GM12878 (cell line): Measurements from ENCODE around the gene CEBPG. TPM values are rescaled to one million over a fixed set of nuclear protein-coding genes. Genes with fewer than 3 reads are reported as not detected.

Source experiments
- ATAC-seq: fragments of 200-7000 bp; cut with Tn5 transposase; 3 replicates; pipeline ENCODE4 v1.9.1; 2020; ENCODE audit warnings: mild to moderate bottlenecking, moderate library complexity
- BruUV-seq: library from RNA; stranded (reverse); fragments of 400-500 nt; replicated peaks from 2 replicates; lab custom pipeline; 2021; lab: Mats Ljungman, UMichigan
- CTCF ChIA-PET: fragments of 300-600 bp; sonication (Branson Sonifier 250); formaldehyde crosslinking; extraction: SDS; loops from one replicate; lab custom pipeline; 2021; ENCODE audit warnings: inconsistent platforms; lab: Yijun Ruan, JAX
- POLR2A ChIA-PET: fragments of 350-600 bp; formaldehyde crosslinking; extraction: SDS; loops from one replicate; lab custom pipeline; 2021; ENCODE audit warnings: inconsistent platforms; lab: Charles Lee
- RAD21 ChIA-PET: fragments of 300-600 bp; sonication (Branson Sonifier 250); formaldehyde crosslinking; loops from one replicate; lab custom pipeline; 2023; ENCODE audit warnings: antibody characterized with exemption; ENCODE audit not compliant: unreplicated experiment; lab: Charles Lee
- SMC1A ChIA-PET: fragments of 300-600 bp; sonication (Branson Sonifier 250); formaldehyde crosslinking; loops from one replicate; lab custom pipeline; 2023; ENCODE audit not compliant: unreplicated experiment, uncharacterized antibody; lab: Charles Lee
- DNase-seq: peaks from one replicate; pipeline ENCODE4 v3.0.0-alpha.2; 2011; ENCODE audit warnings: low read depth, low spot score
- FAIRE-seq: peaks from 3 replicates; lab custom pipeline; 2011; peaks lifted over from hg19 to GRCh38; lab: Jason Lieb, UNC
- H2AFZ ChIP-seq: 2 replicates; pipeline ENCODE4 v1.6.0; 2011; ENCODE audit warnings: low read depth, low read length, control low read depth; ENCODE audit not compliant: control insufficient read depth
- H3K27ac ChIP-seq: 2 replicates; pipeline ENCODE4 v1.5.1; 2011; ENCODE audit warnings: control low read depth; ENCODE audit not compliant: control insufficient read depth, insufficient read depth
- H3K27me3 ChIP-seq, 2 experiments: replicated peaks in 1 of 2; 2 replicates each; pipeline versions ENCODE4 v1.6.0 to v1.6.1; 2011; ENCODE audit warnings: low read length in 1 of 2; ENCODE audit not compliant: control insufficient read depth in 2 of 2, insufficient read depth in 2 of 2
- H3K36me3 ChIP-seq, 2 experiments: 2 replicates each; pipeline ENCODE4 v1.5.1; 2011; ENCODE audit warnings: low read length in 1 of 2; ENCODE audit not compliant: control insufficient read depth in 2 of 2, insufficient read depth in 2 of 2
- H3K4me1 ChIP-seq: 2 replicates; pipeline ENCODE4 v1.6.1; 2011; ENCODE audit warnings: mild to moderate bottlenecking, low read length, moderate library complexity, mixed read lengths; ENCODE audit not compliant: control insufficient read depth, insufficient read depth
- H3K4me2 ChIP-seq: 2 replicates; pipeline ENCODE4 v1.6.0; 2011; ENCODE audit warnings: control low read depth; ENCODE audit not compliant: control insufficient read depth, insufficient read depth
- H3K4me3 ChIP-seq: fragments of 200-600 bp; sonication (generic); 2 replicates; pipeline ENCODE4 v1.5.1; 2016
- H3K79me2 ChIP-seq: 2 replicates; pipeline ENCODE4 v1.6.0; 2011; ENCODE audit warnings: low read length; ENCODE audit not compliant: control insufficient read depth, insufficient read depth
- H3K9ac ChIP-seq: 2 replicates; pipeline ENCODE4 v1.8.0; 2011; ENCODE audit warnings: low read length, control low read depth, mixed read lengths; ENCODE audit not compliant: control insufficient read depth, insufficient read depth
- H3K9me3 ChIP-seq: replicated peaks from 3 replicates; pipeline ENCODE4 v1.5.1; 2011; ENCODE audit warnings: mild to moderate bottlenecking, low read length; ENCODE audit not compliant: control insufficient read depth, insufficient read depth
- H4K20me1 ChIP-seq: 2 replicates; pipeline ENCODE4 v1.6.0; 2011; ENCODE audit not compliant: control insufficient read depth, insufficient read depth
- BACH1 ChIP-seq: fragments of 450-650 bp; IDR thresholded peaks from 2 replicates; pipeline ENCODE4 v1.6.1; 2017; ENCODE audit warnings: mild to moderate bottlenecking, borderline replicate concordance
- BHLHE40 ChIP-seq, 2 experiments: fragments of 450-650 bp in 1 of 2; IDR thresholded peaks; 2 replicates each; pipeline ENCODE4 v1.6.1; 2011 to 2017; ENCODE audit warnings: low read depth in 2 of 2, borderline replicate concordance in 1 of 2, improper control_type of control experiment in 1 of 2, low read length in 1 of 2, mild to moderate bottlenecking in 1 of 2
- ESRRA ChIP-seq: IDR thresholded peaks from 2 replicates; pipeline ENCODE4 v1.6.1; 2012; ENCODE audit warnings: mild to moderate bottlenecking, low read length, improper control_type of control experiment
- IRF3 ChIP-seq: fragments of 450-650 bp; IDR thresholded peaks from 2 replicates; pipeline ENCODE4 v1.6.1; 2014; ENCODE audit warnings: mild to moderate bottlenecking
- NFIC ChIP-seq: IDR thresholded peaks from 2 replicates; pipeline ENCODE4 v1.6.1; 2012; ENCODE audit warnings: low read depth, mild to moderate bottlenecking, inconsistent platforms, low read length, moderate library complexity
- NR2F1 ChIP-seq: fragments of 450-650 bp; conservative IDR thresholded peaks from 2 replicates; pipeline ENCODE4 v1.6.1; 2017; ENCODE audit warnings: mild to moderate bottlenecking
- SUPT20H ChIP-seq: IDR thresholded peaks from 2 replicates; pipeline ENCODE4 v1.6.1; 2011; ENCODE audit warnings: low read depth, mild to moderate bottlenecking, low read length, moderate library complexity, borderline replicate concordance; ENCODE audit not compliant: control insufficient read depth
- TARDBP ChIP-seq: IDR thresholded peaks from 2 replicates; pipeline ENCODE4 v1.6.1; 2016; ENCODE audit warnings: borderline replicate concordance
- TBL1XR1 ChIP-seq: IDR thresholded peaks from 2 replicates; pipeline ENCODE4 v1.6.1; 2012; ENCODE audit warnings: low read depth, low read length, improper control_type of control experiment
- ZNF384 ChIP-seq: IDR thresholded peaks from 2 replicates; pipeline ENCODE4 v1.6.1; 2012; ENCODE audit warnings: low read depth, mild to moderate bottlenecking, low read length, improper control_type of control experiment, borderline replicate concordance
- WGBS: methylation state at CpG from one replicate; pipeline ENCODE4 v1.1.6; 2016; ENCODE audit warnings: low lambda C conversion rate; ENCODE audit not compliant: insufficient replicate concordance, insufficient coverage; ENCODE audit errors: missing lambda C conversion rate; 5-methylcytosine and 5-hydroxymethylcytosine counted together
- in situ Hi-C: fragments of 300-500 bp; cut with MboI; formaldehyde crosslinking; loops from 9 replicates; pipeline ENCODE4 v1.14.3; 2018; ENCODE audit warnings: mixed read lengths
- intact Hi-C: fragments of 100-400 bp; cut with micrococcal nuclease; formaldehyde crosslinking; loops from one replicate; pipeline ENCODE4 v1.14.2; 2022; ENCODE audit not compliant: unreplicated experiment
- polyA plus RNA-seq, 11 experiments: library from polyadenylated mRNA; depleted of rRNA in 4 of 11; unstranded in 6 of 11; stranded (reverse) in 5 of 11; fragments of >200 nt; fragmentation: Nextera tagmentation in 4 of 11; fragmentation: Illumina TruSeq in 1 of 11; extraction: Ambion mirVana in 4 of 11; extraction: Trizol in 1 of 11; gene quantifications; 1 replicate in 1 of 11; 2 replicates in 10 of 11; pipeline versions ENCODE4 v1.2.1 to v1.2.3, GENCODE V29; 2011 to 2016; ENCODE audit warnings: inconsistent platforms in 2 of 11, missing spikeins in 2 of 11, low read depth in 1 of 11
- total RNA-seq, 4 experiments: library from RNA; depleted of rRNA in 3 of 4; stranded (reverse); fragments of >200 nt in 3 of 4; fragmentation: Illumina TruSeq in 1 of 4; extraction: Trizol in 1 of 4; gene quantifications; 2 replicates each; pipeline versions ENCODE4 v1.2.1 to v1.2.3, GENCODE V29; 2013 to 2021
- TF ChIP-seq, protein P1 (sequence below): fragments of 450-650 bp; formaldehyde crosslinking; IDR thresholded peaks from 2 replicates; pipeline ENCODE4 v1.4.0; 2020; ENCODE audit warnings: mild to moderate bottlenecking, moderate library complexity

The CEBPG gene
- total and polyA plus RNA-seq, 10 of the 15 experiments (the other 5 are each of a cell fraction or from before 2014, with no cell fraction given) = 5.2 to 22.4 (median 20.0) TPM

- Histone ChIP-seq H3K9me3 (no peaks in the 10 kb centered on the region), H3K79me2 (peaks cover 9% of the 10 kb centered on the region; the same call in 1 of the 2 replicates), H4K20me1 (no peaks in the 10 kb centered on the region), H3K36me3 (peaks cover 4 to 8% of the 10 kb centered on the region in 2 experiments; a peak in 2 of 4 replicates), H3K4me3 (no peak overlapping the region), H3K9ac (no peak overlapping the region), H3K27ac (no peak overlapping the region), H3K4me1 (no peaks in the 10 kb centered on the region), H3K4me2 (no peak overlapping the region), H3K27me3 (no peaks in the 10 kb centered on the region), H2AFZ (no peak overlapping the region)
- ChIA-PET CTCF (no interaction called here), POLR2A (interaction anchor here (0.5 kb wide), 1 partner anchor 255 kb away, joined by 3 read pairs; no protein-coding TSS in a partner anchor), RAD21 (interaction anchor here (0.8 kb wide), 1 partner anchor 13 kb away, joined by 3 read pairs; no protein-coding TSS in a partner anchor), SMC1A (no interaction called here)
- TF ChIP-seq TARDBP (no peak), IRF3 (no peak), BACH1 (no peak), NFIC (no peak), NR2F1 (no peak), ZNF384 (no peak), TBL1XR1 (no peak), ESRRA (no peak), SUPT20H (no peak), BHLHE40 (IDR thresholded peaks at IDR 0.05; ENCODE audit: borderline replicate concordance in 1 of 2, low read depth in 2 of 2, low read length in 1 of 2) (no peak)
- TF ChIP-seq, protein P1, sequence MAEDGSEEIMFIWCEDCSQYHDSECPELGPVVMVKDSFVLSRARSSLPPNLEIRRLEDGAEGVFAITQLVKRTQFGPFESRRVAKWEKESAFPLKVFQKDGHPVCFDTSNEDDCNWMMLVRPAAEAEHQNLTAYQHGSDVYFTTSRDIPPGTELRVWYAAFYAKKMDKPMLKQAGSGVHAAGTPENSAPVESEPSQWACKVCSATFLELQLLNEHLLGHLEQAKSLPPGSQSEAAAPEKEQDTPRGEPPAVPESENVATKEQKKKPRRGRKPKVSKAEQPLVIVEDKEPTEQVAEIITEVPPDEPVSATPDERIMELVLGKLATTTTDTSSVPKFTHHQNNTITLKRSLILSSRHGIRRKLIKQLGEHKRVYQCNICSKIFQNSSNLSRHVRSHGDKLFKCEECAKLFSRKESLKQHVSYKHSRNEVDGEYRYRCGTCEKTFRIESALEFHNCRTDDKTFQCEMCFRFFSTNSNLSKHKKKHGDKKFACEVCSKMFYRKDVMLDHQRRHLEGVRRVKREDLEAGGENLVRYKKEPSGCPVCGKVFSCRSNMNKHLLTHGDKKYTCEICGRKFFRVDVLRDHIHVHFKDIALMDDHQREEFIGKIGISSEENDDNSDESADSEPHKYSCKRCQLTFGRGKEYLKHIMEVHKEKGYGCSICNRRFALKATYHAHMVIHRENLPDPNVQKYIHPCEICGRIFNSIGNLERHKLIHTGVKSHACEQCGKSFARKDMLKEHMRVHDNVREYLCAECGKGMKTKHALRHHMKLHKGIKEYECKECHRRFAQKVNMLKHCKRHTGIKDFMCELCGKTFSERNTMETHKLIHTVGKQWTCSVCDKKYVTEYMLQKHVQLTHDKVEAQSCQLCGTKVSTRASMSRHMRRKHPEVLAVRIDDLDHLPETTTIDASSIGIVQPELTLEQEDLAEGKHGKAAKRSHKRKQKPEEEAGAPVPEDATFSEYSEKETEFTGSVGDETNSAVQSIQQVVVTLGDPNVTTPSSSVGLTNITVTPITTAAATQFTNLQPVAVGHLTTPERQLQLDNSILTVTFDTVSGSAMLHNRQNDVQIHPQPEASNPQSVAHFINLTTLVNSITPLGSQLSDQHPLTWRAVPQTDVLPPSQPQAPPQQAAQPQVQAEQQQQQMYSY = no peak
- ATAC-seq = no peak
- in situ Hi-C loops = no loop called here
- FAIRE-seq = no peak
- BruUV-seq = no TSS peak
- intact Hi-C loops = no loop called here
- DNase-seq = no peak
- whole genome bisulfite sequencing = 91% methylated on average over 6 of the region's 8 CpGs
These were observed 11.5 kb downstream of the CEBPG start for GRCh38 chr19:33384983-33385382.
